ENCODE data around the gene PLCB3.

The PLCB3 gene

GRCh38 chr11:64219755-64220154 is 31.6 kb upstream of the PLCB3 start:
- no peak for DNase-seq
- intact Hi-C loops (cut with DNase I) = no loop called here

GRCh38 chr11:64220271-64220670 is 31.1 kb upstream of the PLCB3 start:
- DNase-seq = no peak
- intact Hi-C loops (cut with DNase I) = no loop called here

DNA sequence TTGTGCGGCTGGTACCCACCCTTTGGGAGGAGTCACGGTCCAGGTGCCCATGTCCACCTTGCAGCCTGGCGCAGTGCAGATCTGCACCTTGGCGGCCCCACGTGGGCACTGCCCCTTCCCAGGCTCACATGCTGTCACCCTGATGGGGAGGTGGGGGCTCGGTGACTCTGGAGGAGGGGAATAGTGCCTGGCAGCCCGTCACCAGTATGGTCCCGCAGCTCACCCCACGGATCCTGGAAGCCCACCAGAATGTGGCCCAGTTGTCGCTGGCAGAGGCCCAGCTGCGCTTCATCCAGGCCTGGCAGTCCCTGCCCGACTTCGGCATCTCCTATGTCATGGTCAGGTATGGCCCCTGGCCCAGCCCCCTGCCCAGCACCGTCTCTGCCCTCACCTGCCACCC is 30.5 kb upstream of the PLCB3 start:
- intact Hi-C loops (cut with DNase I) = no loop called here
- DNase-seq = no peak

DNA sequence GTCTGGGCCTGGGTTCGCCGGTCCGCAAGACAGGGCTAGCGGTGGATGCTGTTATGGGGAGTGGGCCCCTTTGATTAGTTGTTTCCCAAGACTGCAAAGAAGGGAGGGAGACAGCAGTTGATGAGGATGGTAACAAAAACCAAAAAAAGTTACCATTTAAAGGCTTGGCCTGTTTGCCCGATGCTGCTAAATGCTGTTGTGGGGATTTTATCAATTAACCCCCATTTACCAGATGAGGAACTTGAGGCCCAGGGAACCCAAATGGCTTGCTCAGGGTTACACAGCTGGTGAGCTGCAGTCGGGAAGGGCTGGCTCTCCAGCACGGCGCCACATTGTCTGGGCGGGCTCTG is 28.7 kb upstream of the PLCB3 start:
- intact Hi-C loops (cut with DNase I) = no loop called here
- no peak for DNase-seq

DNA sequence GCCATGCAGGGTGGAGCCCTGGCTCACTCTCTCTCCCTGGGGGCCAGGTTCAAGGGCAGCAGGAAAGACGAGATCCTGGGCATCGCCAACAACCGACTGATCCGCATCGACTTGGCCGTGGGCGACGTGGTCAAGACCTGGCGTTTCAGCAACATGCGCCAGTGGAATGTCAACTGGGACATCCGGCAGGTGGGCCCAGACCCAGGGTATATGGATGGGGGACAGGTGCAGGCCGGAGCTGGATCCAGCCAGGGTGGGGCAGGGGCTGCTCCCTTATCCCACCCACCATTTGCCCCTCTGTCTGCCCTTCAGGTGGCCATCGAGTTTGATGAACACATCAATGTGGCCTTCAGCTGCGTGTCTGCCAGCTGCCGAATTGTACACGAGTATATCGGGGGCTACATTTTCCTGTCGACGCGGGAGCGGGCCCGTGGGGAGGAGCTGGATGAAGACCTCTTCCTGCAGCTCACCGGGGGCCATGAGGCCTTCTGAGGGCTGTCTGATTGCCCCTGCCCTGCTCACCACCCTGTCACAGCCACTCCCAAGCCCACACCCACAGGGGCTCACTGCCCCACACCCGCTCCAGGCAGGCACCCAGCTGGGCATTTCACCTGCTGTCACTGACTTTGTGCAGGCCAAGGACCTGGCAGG is 28.2 kb upstream of the PLCB3 start:
- no peak for DNase-seq
- intact Hi-C loops (cut with DNase I) = no loop called here

GRCh38 chr11:64224151-64224890 is 27.0 kb upstream of the PLCB3 start:
- intact Hi-C loops (cut with DNase I) = no loop called here
- DNase-seq = no peak

GRCh38 chr11:64224891-64225607 is 26.3 kb upstream of the PLCB3 start:
- intact Hi-C loops (cut with DNase I) = no loop called here
- peak in 1 of 42 donors; percentile 5 for DNase-seq

DNA sequence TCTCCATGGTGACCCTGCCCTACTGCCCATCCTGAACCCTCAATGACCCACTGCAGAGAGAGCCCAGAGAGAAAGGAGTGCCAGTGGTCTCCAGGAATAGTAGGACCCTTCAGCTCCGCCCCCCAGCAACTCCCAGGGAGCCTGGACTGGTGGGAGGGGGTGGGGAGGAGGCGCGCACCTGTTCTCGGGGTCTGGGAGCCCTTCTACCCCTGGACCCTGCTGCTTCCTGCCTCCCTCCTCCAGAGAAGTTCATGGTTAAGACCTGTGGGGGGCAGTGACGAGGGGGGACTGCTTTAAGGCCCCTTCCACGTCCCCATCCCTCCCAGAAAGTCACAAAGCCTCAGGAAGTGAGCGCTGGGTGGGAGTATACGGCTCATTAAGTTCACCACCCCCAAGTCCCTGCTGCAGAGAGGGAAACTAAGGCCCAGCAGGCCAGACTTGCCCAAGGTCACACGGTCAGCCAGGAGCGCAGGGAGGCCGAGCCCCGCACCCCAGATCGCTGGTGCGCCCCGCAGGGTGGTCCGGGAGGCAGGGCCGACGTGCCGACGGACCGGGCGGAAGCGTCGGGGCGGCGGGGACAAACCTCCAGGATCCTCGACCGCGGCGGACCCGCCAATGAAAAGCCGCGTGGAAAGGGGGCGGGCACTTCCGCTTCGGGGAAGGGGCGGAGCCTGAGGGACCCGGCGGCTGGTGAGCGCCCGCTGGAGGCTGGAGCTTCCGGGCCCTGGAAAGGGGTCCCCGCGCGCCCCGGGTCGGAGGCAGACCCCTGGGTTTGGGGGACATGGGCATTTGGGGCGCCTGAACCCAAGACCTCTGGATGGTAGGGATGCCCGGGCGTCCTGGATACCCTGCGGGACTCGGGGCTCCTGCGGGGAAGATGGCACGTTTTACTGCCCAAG is 25.5 kb upstream of the PLCB3 start, which contains the start of the genes NUDT22 and TRPT1:
Gene NUDT22, plus strand, starts transcription at position 667 of the 899 bp plus-strand sequence. CDS start 379 bp downstream, outside the sequence.
Gene TRPT1, minus strand, starts transcription at position 579 of the 899 bp plus-strand sequence. Its CDS starts 326 bp downstream, at position 253.
- intact Hi-C loops (cut with DNase I) = no loop called here
- peak; percentile 82 to 97 (median 93) for DNase-seq

DNA sequence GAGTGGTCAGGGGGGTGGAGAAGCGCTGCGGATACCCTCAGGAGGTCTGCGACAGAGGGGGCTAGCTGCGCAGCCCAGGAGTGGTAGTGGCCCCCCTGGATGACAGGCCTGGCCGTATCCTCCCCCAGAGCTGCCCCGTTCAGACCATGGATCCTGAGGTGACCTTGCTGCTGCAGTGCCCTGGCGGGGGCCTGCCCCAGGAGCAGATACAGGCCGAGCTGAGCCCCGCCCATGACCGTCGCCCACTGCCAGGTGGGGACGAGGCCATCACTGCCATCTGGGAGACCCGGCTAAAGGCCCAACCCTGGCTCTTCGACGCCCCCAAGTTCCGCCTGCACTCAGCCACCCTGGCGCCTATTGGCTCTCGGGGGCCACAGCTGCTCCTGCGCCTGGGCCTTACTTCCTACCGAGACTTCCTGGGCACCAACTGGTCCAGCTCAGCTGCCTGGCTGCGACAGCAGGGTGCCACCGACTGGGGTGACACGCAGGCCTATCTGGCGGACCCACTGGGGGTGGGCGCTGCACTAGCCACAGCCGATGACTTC is 24.8 kb upstream of the PLCB3 start:
- DNase-seq = peak in 19 of 42 donors; percentile 50 to 73 (median 56)

DNA sequence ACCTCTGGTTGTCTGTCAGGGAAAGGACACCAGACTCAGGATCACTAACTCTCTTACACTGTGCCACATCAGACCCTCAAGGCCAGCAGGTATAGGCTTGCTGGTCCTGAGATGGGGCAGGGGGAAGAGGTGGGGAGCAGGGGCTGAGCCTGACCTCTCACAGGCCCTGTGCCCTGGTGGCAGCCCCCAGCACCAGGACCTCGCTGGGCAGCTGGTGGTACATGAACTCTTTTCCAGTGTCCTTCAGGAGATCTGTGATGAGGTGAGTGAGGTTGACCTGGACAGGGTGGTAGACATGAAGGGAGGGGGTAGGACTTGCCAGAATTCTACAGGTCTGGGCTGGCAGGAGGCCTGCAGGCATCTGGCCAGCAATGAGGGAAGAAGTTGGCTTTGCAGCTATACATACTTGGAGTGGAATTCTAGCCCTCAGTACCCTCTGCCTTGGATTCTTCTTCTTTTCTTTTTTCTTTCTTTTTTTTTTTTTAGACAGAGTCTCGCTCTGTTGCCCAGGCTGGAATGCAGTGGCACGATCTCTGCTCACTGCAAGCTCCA is 23.8 kb upstream of the PLCB3 start:
- no peak for DNase-seq
- intact Hi-C loops (cut with DNase I) = no loop called here

More for the DNA sequence above, 24.8 kb upstream of the PLCB3 start:
- intact Hi-C loops (cut with DNase I) = no loop called here

- peak in 1 of 42 donors; percentile 2 for DNase-seq
- intact Hi-C loops (cut with DNase I) = no loop called here
Measured at GRCh38 chr11:64229090-64229743, 22.1 kb upstream of the PLCB3 start.

DNA sequence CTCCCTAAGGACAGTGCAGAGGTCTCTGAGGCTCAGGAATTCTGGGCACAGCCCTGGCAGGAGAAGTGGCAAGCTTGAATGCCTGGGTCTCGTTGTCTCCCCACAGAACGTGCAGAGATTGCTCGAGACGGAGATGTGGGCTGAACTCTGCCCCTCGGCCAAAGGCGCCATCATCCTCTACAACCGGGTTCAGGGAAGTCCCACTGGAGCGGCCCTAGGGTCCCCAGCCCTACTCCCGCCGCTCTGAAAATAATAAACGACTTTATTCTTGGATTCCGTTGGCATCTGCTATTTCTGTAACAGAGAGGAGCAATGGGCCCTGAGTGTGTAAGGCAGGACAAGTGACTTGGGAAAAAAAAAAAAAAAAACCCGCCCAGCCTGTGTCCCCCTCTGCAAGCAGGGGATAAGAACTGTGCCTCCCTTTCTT is 21.6 kb upstream of the PLCB3 start:
- intact Hi-C loops (cut with DNase I) = no loop called here

DNA sequence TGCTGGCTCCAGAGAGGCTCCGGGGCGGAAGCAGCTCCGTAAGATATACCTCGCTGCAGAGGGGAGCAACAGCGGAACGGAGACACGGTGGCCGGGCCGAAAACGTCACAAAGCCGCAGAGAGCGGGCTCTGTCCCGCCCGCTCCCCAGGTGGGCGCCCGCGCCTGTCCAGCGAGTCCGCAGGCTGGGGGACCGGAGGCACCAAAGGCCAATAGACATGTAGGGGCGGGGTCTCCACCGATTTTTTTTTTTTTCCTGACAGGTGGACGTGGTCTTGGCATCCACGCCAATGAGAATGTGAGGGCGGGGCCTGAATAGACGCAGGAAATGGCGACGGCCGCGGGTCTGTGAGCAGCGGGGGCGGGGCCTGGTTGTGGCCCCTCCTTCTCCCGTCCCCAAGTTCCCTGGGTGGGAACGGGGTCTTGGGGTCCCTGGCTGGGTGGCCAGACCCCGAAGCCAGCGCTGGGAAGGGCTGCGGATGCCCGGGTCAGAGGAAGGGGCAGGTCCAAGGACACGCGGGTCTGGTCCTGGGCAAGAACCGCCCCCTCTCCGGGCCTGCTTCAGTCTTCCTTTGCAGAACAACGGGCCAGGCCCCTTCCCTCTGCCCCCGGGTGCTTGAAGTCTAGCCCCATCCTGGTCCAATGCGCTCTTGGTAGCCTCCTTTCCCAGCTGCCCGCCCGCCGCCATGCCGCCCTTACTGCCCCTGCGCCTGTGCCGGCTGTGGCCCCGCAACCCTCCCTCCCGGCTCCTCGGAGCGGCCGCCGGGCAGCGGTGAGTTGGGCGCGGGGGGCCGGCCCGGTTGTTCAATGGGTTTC is 21.0 kb upstream of the PLCB3 start, which contains the start of gene DNAJC4:
Gene DNAJC4, plus strand, starts transcription at position 378 of the 814 bp plus-strand sequence. Its CDS starts 307 bp downstream, at position 685.
- intact Hi-C loops (cut with DNase I) = no loop called here
- DNase-seq = peak; percentile 85 to 97 (median 92)

More for the DNA sequence above, 21.6 kb upstream of the PLCB3 start:
- peak in 1 of 42 donors; percentile 3 for DNase-seq

DNA sequence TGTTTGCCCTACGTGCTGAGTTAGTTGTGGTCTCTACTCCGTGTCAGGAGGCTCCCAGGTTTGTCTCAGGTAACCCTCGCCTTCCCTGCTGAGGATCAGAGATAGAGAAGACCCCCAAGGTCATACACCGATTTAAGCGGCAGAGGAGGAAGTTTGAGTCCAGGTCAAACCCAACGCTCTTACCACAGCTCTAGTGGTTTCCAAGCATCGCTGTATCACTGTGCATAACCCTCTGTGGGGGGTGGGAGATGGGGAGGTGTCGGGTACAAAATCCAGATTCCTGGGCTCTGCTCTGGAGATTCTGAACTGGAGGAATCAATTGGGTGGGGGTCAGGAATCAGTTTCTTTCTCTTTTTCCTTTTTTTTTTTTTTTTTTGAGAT is 20.4 kb upstream of the PLCB3 start:
- peak in 1 of 42 donors; percentile 6 for DNase-seq
- intact Hi-C loops (cut with DNase I) = no loop called here

DNA sequence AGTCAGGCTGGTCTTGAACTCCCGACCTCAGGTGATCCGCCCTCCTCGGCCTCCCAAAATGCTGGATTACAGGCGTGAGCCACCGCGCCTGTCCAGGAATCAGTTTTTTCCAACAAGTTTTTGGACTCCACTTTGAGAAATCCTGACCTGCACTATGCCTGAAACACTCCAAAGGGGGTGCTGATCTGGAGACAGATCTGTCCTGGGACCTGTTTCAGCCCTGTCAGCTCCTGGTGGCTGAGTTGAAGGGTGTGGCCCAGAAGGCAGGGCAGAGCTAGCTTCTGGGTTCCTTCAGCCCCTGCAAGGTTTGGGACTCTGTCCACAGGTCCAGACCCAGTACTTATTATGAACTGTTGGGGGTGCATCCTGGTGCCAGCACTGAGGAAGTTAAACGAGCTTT is 19.8 kb upstream of the PLCB3 start:
- intact Hi-C loops (cut with DNase I) = no loop called here
- DNase-seq = no peak

DNA sequence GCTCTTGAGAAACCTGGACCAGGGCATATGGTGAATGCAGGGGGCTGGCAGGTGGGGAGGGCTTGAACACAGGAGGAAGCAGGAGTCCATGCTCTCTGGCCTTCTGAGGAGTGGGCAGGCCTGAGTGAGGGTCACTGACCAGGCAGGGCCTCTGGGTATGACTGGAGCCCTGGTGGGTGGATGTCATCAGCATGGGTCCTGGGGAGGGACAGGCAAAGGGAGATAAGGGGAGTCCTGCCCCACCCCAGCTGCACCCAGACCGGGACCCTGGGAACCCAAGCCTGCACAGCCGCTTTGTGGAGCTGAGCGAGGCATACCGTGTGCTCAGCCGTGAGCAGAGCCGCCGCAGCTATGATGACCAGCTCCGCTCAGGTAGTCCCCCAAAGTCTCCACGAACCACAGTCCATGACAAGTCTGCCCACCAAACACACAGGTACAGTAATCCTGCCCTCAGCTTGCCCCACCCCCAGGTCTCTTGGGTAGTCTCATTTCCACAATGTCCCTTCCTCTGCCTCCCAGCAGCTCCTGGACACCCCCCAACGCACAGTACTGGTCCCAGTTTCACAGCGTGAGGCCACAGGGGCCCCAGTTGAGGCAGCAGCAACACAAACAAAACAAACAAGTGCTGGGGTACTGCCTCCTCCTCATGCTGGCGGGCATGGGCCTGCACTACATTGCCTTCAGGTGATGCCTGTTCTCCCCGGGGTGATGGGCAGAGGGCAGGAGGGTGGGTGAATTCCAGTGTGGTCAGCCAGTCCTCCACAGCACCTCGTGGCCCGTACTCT is 19.0 kb upstream of the PLCB3 start:
- no peak for DNase-seq
- intact Hi-C loops (cut with DNase I) = no loop called here
